ENCODE results near the gene WLS.

Gene WLS

DNA sequence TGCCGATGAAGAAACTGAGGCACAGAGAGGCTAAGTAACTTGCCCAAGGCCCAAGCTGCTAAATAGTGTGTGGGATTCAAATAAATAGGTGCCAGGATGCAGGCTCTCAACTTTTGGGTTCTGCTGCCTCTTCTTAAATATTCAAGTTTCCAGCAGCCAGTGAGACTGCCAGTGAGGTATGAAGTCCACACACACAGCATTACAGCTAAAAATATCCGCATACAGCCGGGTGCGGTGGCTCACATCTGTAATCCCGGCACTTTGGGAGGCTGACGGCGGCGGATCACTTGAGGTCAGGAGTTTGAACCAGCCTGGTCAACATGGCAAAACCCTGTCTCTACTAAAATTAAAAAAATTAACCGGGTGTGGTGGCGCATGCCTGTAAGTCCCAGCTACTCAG, 103.5 kb downstream of the WLS start:
- DNase-seq = no peak

DNA sequence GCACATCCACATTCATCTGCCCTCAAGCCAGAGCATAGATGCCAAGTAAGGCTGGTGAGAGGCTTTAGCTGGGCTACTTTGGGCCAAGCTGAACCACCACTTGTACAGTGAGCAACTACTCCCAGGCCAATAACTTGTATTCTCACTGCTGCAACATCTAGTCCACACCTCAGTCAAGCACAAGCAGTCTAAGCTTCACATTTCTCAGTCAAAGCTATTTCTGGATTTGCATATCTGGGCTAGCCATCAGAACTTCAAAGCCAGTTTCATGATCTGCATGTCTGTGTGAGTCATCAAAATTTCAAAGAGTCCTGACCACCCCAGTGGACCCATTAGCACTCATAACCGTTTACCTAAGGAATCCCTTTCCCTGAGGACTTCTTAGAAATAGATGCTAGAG, 104.2 kb downstream of the WLS start:
- no peak for DNase-seq

DNA sequence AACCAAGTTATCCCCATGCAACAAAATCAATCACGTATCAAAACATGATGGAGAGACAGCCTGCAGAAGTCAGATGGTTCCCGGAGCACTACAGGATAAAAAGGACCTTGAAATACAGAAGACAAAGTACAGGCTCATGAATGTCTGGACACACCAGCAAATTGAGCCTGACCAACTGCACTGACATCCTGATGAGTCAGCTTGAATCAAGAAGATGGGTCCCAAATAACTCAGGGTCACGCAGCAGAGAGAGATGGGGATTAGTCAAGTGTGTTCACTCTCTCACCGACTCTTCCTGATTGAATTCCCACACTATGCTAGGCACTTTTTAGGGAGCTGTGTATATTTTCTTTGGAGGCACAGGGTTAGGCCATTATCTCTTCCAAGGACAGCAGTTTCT, 110.8 kb downstream of the WLS start:
- DNase-seq = no peak

DNA sequence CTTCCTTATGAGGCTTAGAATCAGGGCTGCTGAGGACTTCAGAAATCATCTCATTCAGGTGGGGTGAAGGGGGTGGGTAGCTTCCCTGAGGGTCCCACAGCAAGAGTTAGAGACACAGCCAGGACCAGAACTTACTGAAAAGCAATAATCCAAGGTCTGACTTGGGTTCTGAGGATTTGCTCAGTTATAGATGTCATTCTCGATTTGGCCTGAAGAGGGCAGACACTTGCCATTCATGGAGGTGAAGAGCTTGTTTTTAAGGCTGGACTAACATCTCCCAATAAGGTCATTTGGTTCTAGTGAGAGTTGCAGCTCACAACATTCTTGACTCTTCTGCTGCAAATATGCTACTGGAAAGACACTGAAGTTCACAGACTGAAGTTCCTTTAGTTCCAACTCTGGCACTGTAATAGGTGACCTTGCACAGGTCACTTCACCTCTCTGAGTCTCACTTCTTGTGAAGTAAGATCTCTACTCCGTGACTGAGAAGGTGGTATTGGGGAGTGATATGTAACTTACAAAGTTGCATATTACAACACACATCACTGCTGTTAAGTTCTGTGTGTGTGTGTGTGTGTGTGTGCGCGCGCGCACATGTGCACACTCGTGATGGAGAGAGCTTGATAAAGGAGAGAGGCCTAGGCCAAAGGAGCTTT, 112.1 kb downstream of the WLS start:
- peak; percentile 55 for DNase-seq

DNA sequence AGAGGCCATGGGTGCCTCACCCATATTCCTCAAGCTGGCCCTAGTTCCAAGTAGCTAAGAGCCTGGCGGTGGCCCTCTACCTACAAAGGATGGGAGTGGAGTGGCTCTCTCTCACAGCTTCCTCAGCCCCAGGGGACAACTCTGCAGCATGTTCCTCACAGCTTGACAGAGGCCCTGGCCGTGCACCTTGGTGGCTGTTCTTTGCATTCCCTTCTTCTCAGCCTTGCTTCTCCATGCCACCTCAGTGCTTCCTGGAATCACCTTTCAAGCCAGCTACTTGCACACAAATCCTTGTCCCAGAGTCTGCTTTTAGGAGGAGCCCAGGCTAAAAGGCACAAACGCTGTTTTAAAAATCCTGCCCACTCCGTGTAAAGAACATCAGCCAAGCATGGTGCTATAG, 112.9 kb downstream of the WLS start:
- no peak for DNase-seq

DNA sequence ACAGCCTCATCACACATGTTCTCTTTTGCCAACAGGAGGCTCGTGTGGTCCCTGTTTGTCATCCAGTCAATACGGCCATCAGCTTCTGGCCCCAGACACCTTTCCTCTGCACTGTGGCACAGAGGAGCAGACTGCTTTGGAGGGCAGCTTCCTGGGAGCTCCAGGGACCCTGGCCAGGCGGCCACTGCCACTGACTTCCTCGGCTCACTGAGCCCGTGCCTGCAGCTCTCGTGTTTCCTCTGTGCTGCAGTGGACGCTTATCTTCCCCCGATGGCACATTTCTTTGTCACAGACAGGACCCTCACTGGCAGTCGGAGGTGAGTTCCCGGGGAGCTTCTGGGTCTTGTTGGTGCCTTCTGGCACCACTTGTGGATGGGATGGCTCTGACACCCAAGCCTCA, 114.9 kb downstream of the WLS start:
- DNase-seq = no peak

DNA sequence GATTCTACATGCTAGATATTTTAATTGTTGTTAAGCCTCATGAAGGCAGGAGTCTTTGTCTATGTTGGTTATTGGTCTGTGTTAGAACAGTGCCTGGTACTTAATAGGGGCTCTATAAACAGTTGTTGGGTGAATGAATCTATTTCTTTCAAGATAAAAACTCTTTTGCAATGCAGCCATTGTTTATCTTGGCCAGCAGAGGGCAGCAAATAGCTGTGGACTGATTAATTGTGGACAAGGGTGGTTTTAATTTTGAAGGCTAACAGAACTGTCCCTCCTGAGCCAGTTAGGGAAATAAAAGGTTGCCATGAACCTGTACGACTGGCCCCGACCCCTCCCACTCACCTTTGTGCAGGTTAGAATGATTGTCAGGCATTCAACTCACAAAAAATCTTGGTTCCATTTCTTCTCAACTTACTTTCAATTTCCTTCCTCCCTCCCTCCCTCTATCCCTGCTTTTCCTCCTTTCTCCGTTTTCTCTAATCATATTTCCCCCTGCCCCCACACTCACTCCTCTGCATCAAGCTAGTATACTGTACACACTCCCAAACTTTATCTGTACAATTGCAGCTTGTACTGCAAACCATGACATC, 115.6 kb downstream of the WLS start:
- peak; percentile 63 for DNase-seq

DNA sequence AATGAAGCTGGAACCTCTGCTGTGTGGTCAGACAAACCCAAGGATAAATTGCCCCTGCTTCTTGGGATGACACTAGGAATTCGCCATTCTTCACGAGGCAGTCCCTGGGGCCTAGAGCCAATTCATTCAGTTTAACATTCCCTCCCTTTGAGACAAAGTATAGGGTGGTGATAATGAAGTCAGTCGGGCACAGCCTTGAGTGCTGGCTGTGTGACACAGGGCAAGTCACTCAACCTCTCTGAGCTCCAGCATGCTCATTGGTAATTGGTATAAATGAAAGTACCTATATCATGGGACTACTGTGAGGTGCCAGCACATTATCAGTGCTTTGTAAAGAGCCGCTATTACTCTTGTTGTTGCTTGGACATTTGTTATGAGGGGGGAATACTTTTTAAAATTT, 117.0 kb downstream of the WLS start:
- no peak for DNase-seq

DNA sequence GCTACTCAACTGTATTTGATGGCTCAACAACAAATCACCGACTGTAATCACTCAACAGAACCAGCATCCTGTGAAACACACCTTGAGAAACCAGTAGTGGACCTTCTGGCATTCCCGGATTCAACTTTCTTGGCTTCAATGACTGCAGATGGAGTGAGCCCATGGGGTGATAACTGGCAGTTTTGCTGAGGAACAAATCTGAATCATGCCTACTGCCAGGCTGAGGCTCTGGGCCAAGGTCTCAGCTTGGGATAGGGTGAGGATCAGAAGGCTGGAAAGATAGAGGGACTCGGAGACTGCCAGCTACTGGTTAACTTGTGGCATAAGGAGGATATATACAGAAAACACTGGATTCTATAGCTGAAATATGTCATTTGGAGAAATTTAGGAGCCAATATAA, 118.4 kb downstream of the WLS start:
- no peak for DNase-seq

DNA sequence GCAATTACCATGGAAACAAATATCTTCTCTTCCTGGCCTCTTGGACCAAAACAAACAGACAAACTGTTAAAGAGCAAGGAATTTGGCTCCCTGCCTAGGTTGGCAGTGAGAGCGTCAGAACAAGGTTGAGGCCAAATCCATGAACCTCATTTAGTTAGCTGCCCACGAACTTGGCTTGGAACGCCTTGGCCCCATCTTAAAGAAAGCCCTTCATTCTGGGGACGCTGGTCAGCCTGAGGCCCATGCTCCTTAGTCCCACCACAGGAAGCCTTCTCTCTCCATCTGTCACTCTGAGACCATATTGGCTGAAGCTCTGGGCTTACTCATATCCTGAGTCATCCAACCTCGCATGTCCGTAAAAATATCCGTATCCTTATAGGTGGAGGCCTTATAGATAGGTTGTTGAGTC, 119.5 kb downstream of the WLS start:
- no peak for DNase-seq

DNA sequence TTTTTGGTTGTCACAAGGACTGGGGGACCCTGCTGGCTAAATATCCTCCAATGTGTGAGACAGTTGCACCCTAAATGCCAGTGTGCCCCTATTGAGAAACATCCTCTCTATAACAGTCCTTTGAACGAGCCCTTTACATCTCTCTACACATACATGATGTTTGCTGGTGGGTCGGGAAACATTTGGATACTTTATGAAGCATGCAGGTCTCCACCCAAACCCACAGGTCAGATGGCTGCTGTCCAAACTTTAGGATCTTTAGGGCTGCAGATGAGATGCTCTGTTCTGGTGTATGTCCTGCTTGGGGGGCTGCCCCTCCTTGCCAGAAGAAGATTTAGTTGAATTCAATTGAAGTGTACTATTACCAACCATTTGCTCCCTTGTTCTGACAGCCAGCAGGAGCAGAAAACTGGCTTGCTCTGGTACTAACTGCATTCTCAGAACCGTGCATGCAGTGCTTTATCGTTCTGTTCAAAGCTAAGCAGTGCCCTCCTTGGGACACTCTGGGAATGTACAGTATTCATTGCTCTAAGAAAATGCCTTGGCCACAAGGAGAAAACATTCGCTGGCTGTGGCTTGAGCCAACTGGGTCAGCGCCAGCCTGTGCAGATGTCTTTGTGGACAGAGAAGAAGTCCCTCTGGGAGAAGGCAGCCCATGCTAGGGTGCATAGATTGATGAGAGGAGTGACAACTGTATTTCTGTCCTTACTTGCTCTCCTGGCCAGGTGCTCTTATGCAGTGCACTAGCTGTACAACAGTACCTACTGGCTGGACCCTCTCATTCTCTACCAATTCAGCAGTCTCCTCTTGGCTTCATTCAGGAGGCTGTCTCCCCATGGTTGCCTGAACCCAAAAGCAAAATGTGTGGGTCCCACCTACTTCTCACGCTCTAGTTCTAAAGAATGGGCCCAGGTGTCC, 120.5 kb downstream of the WLS start:
- peak; percentile 73 for DNase-seq

DNA sequence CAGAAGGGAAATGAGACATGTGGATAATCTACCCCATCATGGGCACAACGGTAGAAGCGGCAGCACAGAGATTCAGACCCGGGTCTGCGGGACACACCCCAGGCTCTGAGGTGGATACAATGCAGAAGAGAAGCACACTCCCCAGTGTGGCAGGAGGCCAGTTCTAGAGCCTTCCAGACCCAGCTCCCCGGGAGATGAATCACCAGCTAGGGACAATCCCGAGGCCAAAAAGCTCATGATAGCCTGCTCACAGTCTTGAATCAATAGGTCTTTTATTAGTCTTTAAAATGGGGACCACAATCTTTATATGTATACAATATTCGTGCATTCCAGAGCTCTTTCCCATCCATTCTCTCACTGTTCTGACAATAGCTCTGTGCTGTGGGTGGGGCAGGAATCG, 124.6 kb downstream of the WLS start:
- no peak for DNase-seq

DNA sequence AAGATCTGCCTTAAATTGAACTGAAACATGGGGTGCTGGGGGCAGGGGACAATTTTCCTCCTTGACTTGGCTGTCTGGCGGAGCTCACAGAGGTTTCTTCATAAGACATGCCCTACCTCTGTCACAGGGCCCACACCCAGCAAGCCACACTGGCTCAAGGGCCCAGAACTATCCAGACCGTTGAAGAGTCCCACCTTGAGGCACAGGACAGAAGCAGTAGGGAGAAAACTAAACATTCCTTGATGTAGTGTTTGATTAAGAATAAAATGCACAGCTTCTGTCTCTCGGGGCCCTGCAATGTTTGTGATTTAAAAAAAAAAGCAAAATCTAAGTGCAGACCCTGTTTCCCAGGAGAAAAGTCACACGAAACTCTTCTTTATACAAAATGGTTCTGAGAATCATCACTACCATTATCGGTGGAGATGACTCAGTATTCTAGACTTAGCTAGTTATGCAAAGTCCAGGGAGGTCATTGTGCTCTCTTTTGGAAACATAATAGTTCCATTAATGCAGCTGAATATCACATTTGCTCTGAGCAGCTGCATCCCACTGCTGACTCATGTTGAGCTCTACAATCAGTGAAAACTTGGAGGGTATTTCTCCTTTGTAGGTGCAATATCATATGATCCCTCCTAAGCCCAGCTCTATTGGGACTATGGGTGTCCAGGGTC, 128.3 kb downstream of the WLS start:
- no peak for DNase-seq

DNA sequence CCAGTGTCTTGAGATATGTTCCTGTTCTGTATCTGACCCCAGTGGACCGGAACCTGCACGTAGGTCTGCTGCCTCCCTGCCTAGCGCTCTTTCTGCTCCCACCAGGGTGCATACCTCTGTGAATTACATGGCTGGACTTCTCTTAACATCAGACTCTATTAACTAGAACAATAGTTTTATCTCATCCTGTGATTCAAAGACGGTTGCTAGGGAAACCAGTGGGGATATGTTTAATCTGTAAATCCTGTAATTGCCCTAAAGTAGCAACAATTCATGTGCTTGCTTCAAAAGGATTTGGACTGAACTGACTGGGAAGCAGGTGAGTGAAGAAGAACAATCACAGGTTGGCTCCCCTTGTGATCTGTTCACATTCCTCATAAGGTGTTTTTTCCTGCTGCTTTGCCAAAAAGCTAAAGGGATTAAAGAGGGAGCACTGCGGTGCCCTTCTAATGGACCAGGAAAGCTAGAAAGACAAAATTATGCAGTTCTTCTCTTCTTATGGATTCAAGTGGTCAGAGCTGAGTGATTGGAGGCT, 129.2 kb downstream of the WLS start:
- peak; percentile 80 for DNase-seq

DNA sequence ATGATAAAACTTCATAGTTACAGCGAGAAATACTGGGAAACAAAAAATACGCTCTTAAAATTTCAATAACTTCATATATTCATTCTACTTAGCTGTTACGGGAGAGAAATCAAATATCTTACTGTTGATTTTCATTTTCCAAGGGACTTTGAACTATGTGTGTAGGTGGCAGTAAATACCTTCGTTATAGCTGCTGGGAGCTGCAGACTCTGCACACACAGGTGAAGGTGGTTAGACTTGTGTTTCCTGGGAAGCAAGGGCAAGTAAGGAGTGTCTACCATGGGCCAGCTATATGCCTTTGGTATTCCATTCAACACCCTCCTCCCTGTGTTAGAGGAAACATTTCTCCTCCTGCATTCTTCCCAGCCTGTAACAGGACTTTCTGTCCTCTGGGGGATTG, 130.5 kb downstream of the WLS start:
- DNase-seq = no peak

DNA sequence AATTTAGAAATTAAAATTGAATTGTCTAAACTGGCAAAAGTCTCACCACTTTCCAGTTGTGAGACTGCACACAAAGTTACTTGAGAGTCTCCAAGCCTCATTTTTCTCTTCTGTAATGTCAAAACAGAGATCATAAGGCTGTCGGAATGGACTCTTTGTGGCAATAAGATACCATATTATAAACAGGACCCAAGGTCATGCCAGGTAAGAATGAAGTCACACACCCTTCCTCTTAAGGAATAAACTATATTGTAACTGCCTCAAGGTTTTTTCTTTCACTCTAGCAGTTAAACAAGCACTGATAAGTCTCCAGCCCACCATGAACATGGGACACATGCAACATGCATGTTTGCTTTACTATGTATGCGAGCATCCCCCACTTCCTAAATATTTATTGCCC, 131.8 kb downstream of the WLS start:
- no peak for DNase-seq

DNA sequence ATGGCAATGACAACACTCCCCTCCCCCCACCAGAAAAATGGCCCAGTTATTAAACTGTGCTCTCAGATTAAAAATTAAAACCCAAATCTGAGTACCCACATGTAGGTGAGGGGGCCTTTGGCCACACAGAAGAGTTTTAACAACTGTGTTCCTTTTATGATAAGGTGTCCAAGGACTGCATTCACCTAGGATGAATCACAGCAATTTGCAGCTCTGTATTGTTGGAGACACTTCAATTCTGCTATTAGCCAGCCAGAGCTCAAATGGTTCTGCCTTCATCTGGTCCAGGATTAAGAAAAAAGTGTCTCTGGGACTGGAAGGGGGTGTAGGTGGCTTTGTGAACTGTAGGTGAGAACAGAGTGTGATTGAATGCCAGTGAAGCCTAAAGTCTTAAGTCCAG, 138.6 kb downstream of the WLS start:
- no peak for DNase-seq

DNA sequence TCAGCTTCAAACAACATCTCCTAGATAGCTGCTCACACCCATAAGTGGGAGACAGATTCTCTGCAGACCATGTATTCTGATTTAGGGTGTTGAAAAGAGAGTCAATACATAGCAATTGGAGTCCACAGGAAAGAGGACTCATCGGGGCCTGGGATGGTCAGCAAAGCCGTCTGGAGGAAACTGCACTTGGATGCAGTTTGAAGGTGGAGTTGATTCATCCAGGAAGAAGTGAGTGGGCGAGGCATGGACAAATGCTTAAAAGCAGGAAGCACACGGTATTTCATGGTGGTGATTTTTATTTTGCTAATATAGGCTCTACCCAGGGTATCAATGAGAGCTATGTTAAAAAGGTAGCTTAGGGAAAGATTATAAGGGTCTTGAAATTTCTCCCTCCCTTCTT, 145.1 kb downstream of the WLS start:
- DNase-seq = no peak

DNA sequence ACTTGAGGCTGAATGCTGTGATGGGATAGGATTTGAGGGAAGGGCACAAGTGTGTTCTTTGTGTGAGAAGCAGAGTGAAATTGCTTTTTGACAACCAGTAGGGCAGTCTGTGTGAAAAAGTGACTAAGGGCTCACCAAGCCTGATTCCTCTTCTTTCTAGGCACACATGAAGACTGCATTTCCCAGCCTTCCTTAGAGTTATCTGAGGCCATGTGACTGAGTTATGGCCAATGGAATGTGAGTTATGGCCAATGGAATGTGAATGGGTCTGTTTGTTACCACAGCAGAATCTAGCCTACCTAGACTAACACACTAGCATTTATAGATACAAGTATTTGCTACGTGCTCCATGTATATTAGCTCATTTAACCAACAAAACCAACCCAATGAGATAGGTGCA, 146.6 kb downstream of the WLS start:
- no peak for DNase-seq

DNA sequence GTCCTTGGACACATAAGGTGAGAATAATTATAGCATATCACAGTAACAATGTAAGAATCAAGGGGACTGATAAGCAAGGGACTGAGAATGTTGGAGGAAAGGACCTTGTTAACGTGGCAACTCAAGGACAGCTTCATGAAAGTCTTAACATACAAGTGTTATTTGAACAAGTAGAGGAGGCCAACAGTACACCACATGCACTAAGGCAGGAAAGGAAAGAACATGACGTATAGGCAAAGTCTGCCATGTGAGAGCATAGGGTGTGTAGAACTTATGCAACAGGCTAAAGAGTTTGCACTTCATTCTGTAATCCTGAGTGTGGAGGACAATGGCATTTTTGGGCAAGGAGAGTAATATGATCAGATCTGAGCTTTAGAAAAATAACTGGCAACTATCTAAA, 148.6 kb downstream of the WLS start:
- DNase-seq = no peak

DNA sequence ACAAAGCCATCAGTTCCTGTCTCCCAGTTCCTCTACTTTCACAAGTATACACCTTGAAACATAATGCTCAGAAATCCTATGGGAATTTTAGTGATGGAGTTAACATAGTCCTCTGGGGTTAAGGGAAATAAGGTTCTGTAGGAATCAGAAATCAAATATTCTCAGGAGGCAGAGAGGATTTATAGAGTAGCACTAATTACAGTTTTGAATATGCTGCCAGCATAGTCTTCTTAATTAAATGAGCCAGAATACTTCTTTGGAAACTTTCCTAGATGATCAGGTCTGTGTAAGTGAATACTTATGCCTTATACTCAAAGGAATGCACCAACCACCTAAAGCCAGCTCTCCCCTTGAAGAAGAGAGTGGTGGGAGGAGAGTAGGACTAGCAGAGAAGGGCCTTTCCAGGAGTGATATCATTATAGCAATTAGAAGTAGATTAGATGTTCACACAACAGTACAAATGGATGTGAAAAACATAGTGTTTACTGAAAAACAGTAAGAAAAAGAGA, 150.5 kb downstream of the WLS start:
- no peak for DNase-seq

DNA sequence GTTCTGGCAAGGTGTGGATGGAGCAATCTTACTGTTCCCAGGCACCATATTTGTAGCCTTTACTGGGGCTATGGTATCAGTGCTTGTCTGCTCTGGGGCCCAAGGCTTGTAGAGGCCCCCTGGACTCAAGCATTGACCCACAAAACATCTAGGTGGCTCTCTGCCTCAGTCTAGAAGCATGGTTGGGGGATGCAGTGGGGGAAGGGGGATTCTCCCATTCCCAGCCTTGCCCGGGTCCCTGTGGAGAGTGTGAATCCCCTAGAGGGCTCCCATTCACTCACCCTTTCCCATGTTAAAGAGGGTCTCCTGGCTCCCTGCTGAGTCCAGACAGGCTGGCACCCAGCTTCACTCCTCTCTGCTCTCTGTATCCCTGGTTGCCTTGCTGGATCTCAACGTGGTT, 153.7 kb downstream of the WLS start:
- DNase-seq = no peak
